ENCODE measurements around the gene CLRN2. TPM values are rescaled to one million over a fixed set of nuclear protein-coding genes. Genes with fewer than 3 reads are reported as not detected.

The CLRN2 gene
- not detected in 2 replicates for total RNA-seq

GRCh38 chr4:17514865-17515264 is at the start of gene CLRN2:
Gene CLRN2, plus strand, starts transcription at chr4:17515165. Its CDS starts 102 bp downstream, at chr4:17515267.

DNA sequence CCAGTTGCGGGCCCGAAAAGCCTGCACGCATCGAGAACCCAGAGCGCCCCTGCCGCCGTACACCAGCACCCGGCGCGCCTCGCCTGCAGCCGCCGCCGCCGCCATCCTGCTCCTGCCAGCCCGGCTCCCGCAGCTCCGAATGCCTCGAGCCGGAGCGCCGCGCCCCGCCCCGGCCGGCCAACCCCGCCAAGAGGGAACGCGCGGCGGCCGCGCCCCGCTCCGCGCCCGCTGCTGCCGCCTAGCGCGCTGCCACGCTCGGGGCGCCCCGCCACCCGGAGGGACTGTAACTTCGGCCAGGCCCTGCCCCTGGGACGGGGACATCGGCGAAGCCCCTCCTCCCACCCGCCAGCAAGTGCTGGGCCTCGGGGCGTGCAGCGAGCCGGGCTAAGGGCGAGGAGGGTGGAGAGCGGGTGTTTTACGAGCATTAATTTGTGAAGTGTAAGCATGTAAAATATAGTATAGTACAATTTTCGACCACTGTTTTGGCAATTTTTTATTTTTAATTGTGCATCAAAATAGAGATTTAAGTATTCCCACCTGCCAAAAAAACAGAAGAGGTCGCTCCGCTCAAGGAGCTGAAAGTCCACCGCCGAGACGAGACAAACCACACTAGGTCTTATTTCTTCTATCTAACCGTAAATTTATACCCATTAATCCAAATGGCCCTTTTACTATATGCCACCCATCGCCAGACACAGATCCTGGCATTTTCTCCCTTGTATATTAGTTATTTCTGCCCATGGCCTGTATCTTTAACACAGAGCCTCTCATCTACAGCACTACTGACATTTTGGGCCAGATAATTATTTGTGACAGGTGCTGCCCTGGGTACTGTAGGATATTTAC is 2.8 kb upstream of the CLRN2 start, which contains the start of gene QDPR:
Gene QDPR, minus strand, starts transcription at position 141 of the 846 bp plus-strand sequence. Its CDS starts 36 bp downstream, at position 105.

Other genes starting within 250 kb of the CLRN2 start
- gene QDPR, start 3.1 kb upstream of the CLRN2 start, total RNA-seq: 14.4 and 25.7 TPM in 2 replicates
- 77.5 and 84.3 TPM in 2 replicates for gene LAP3, start 62.0 kb downstream of the CLRN2 start, total RNA-seq
- gene MED28, start 99.5 kb downstream of the CLRN2 start, total RNA-seq: 8.0 and 10.3 TPM in 2 replicates